HepG2 (cell line): Measurements from ENCODE around the gene LCN2. TPM values are rescaled to one million over a fixed set of nuclear protein-coding genes. Genes with fewer than 3 reads are reported as not detected.
A peak's percentile ranks its signal among the peaks of the same experiment; 100 is the strongest.

Experiments used
- ARID5B ChIP-seq: IDR thresholded peaks from 2 replicates; pipeline ENCODE4 v1.4.0; 2020; ENCODE audit warnings: mild to moderate bottlenecking, missing genetic modification reagents
- CBX5 ChIP-seq: sonication (generic); formaldehyde crosslinking; IDR thresholded peaks from 2 replicates; pipeline ENCODE4 v1.4.0; 2020; ENCODE audit warnings: missing genetic modification reagents, borderline replicate concordance
- KDM6A ChIP-seq: IDR thresholded peaks from 2 replicates; pipeline ENCODE4 v1.6.1; 2016; ENCODE audit warnings: low read depth
- NR1H2 ChIP-seq: sonication (generic); formaldehyde crosslinking; IDR thresholded peaks from 2 replicates; pipeline ENCODE4 v1.8.1; 2022; ENCODE audit warnings: low read depth, missing genetic modification reagents, borderline replicate concordance
- PPARG ChIP-seq: conservative IDR thresholded peaks from 2 replicates; pipeline ENCODE4 v1.6.1; 2016; ENCODE audit warnings: missing biosample characterization, missing genetic modification reagents
- RELA ChIP-seq: sonication (generic); formaldehyde crosslinking; IDR thresholded peaks from 2 replicates; pipeline ENCODE4 v1.4.0; 2020; ENCODE audit warnings: missing genetic modification reagents
- RFXAP ChIP-seq: sonication (generic); formaldehyde crosslinking; IDR thresholded peaks from 2 replicates; pipeline ENCODE4 v1.4.0; 2020; ENCODE audit warnings: missing genetic modification reagents, borderline replicate concordance
- SNAPC4 ChIP-seq: sonication (generic); formaldehyde crosslinking; IDR thresholded peaks from 2 replicates; pipeline ENCODE4 v1.4.0; 2020; ENCODE audit warnings: mild to moderate bottlenecking, missing genetic modification reagents
- ZBTB3 ChIP-seq: sonication (generic); formaldehyde crosslinking; IDR thresholded peaks from 2 replicates; pipeline ENCODE4 v1.4.0; 2020; ENCODE audit warnings: low read depth, mild to moderate bottlenecking, moderate library complexity, missing genetic modification reagents, borderline replicate concordance
- ZBTB38 ChIP-seq: sonication (generic); formaldehyde crosslinking; IDR thresholded peaks from 2 replicates; pipeline ENCODE4 v1.5.1; 2020; ENCODE audit warnings: mild to moderate bottlenecking, missing genetic modification reagents
- ZMAT3 ChIP-seq: sonication (generic); formaldehyde crosslinking; conservative IDR thresholded peaks from 2 replicates; pipeline ENCODE4 v1.7.0; 2021; ENCODE audit warnings: missing genetic modification reagents
- ZNF263 ChIP-seq: sonication (generic); formaldehyde crosslinking; IDR thresholded peaks from 2 replicates; pipeline ENCODE4 v1.4.0; 2020; ENCODE audit warnings: missing genetic modification reagents
- ZNF484 ChIP-seq: sonication (generic); formaldehyde crosslinking; IDR thresholded peaks from 2 replicates; pipeline ENCODE4 v1.5.1; 2020; ENCODE audit warnings: mild to moderate bottlenecking, low read depth, missing genetic modification reagents, borderline replicate concordance
- ZNF816 ChIP-seq: sonication (generic); formaldehyde crosslinking; IDR thresholded peaks from 2 replicates; pipeline ENCODE4 v1.8.0; 2022; ENCODE audit warnings: missing genetic modification reagents, mild to moderate bottlenecking, borderline replicate concordance
- polyA plus RNA-seq, 8 experiments: library from polyadenylated mRNA; depleted of rRNA in 3 of 8; stranded (reverse) in 7 of 8; unstranded in 1 of 8; fragments of >200 nt; fragmentation: Illumina TruSeq in 4 of 8; extraction: Trizol in 4 of 8; gene quantifications; 2 replicates each; pipeline versions ENCODE4 v1.2.1 to v1.2.3, GENCODE V29; 2011 to 2016; ENCODE audit warnings: low read depth in 4 of 8, missing spikeins in 1 of 8, mixed read lengths in 1 of 8; ENCODE audit not compliant: insufficient read depth in 1 of 8
- total RNA-seq, 5 experiments: library from RNA; depleted of rRNA; stranded (reverse); fragments of >200 nt; fragmentation: Illumina TruSeq; extraction: Trizol; gene quantifications; 2 replicates each; pipeline ENCODE4 v1.2.3, GENCODE V29; 2016; ENCODE audit warnings: low read depth in 1 of 5

Gene LCN2
- total and polyA plus RNA-seq, 2 of the 13 experiments (the other 11 are each of a cell fraction or from before 2014, with no cell fraction given) = 0.38 to 1.4 TPM

- peak; percentile 94 for TF ChIP-seq ARID5B (CRISPR knock-in tag)
- peak; percentile 60; the same call in 1 of the 2 replicates for TF ChIP-seq ZNF816 (CRISPR knock-in tag)
- no peak for TF ChIP-seq RELA (CRISPR knock-in tag)
- peak; percentile 85; the same call in 1 of the 2 replicates for TF ChIP-seq RFXAP (CRISPR knock-in tag)
- 0 out of 2 replicates have a peak, but pooled peaks have one; percentile 65 for TF ChIP-seq ZNF484
- 0 out of 2 replicates have a peak, but pooled peaks have one; percentile 60 for TF ChIP-seq SNAPC4 (CRISPR knock-in tag)
- TF ChIP-seq ZBTB38 = peak; percentile 88
- TF ChIP-seq ZMAT3 (CRISPR knock-in tag) = peak; percentile 93
- peak; percentile 93; the same call in 1 of the 2 replicates for TF ChIP-seq ZBTB3 (CRISPR knock-in tag)
- peak; percentile 79 for TF ChIP-seq CBX5 (CRISPR knock-in tag)
- no peak; the same call in 1 of the 2 replicates for TF ChIP-seq NR1H2
- peak; percentile 100 for TF ChIP-seq KDM6A
- TF ChIP-seq PPARG (CRISPR knock-in tag) = peak; percentile 100
- peak; percentile 43 for TF ChIP-seq ZNF263 (CRISPR knock-in tag)
Observed at GRCh38 chr9:128115187-128116103, 33.8 kb upstream of the LCN2 start (continued).
